Upper lobe of left lung (tissue), 6 donors: ENCODE data around the gene OR6K3. TPM values are rescaled to one million over a fixed set of nuclear protein-coding genes. Genes with fewer than 3 reads are reported as not detected.

Source experiments
- ATAC-seq, 2 donors: fragments of 200-7000 bp; cut with Tn5 transposase; one replicate each; pipeline ENCODE4 v1.9.1; 2022; ENCODE audit warnings: mild to moderate bottlenecking in 2 of 2, moderate library complexity in 2 of 2; ENCODE audit not compliant: low FRiP score in 2 of 2
- DNase-seq, 2 donors: peaks; one replicate each; pipeline ENCODE4 v3.0.0-alpha.2; 2019 to 2020
- H3K27ac ChIP-seq, 4 donors: fragments of 200-600 bp; sonication (generic); one replicate each; pipeline ENCODE4 v1.5.1; 2016 to 2019
- H3K27me3 ChIP-seq, 4 donors: fragments of 200-600 bp; sonication (generic); one replicate each; pipeline ENCODE4 v1.5.1; 2017 to 2019
- H3K36me3 ChIP-seq, 4 donors: fragments of 200-600 bp; sonication (generic); one replicate each; pipeline ENCODE4 v1.5.1; 2016 to 2019
- H3K4me1 ChIP-seq, 4 donors: fragments of 200-600 bp; sonication (generic); one replicate each; pipeline ENCODE4 v1.5.1; 2018 to 2019
- H3K4me3 ChIP-seq, 4 donors: fragments of 200-600 bp; sonication (generic); one replicate each; pipeline ENCODE4 v1.5.1; 2017 to 2019; ENCODE audit warnings: mild to moderate bottlenecking in 2 of 4, moderate library complexity in 1 of 4
- H3K9me3 ChIP-seq, 4 donors: fragments of 200-600 bp; sonication (generic); one replicate each; pipeline ENCODE4 v1.5.1; 2018 to 2019
- CTCF ChIP-seq, 6 experiments: fragments of 450-650 bp in 4 of 6; fragments of 200-600 bp in 2 of 6; sonication (generic) in 2 of 6; IDR thresholded peaks; one replicate each; pipeline ENCODE4 v1.5.1; 2016 to 2019; ENCODE audit warnings: antibody characterized with exemption in 6 of 6
- EP300 ChIP-seq, 4 donors: sonication (generic); formaldehyde crosslinking; IDR thresholded peaks; one replicate each; pipeline ENCODE4 v1.5.1; 2017; ENCODE audit warnings: antibody characterized with exemption in 4 of 4, control low read depth in 2 of 4
- POLR2A ChIP-seq, 4 donors: fragments of 450-650 bp; IDR thresholded peaks; one replicate each; pipeline ENCODE4 v1.5.1; 2016 to 2017; ENCODE audit warnings: antibody characterized with exemption in 4 of 4, mild to moderate bottlenecking in 2 of 4
- POLR2AphosphoS5 ChIP-seq, 2 donors: sonication (generic); formaldehyde crosslinking; IDR thresholded peaks; one replicate each; pipeline ENCODE4 v1.5.1; 2017; ENCODE audit warnings: antibody characterized with exemption in 2 of 2
- WGBS, 2 donors: methylation state at CpG; one replicate each; pipeline ENCODE4 v1.1.5; 2017 to 2018; 5-methylcytosine and 5-hydroxymethylcytosine counted together
- total RNA-seq, 6 donors: library from RNA; depleted of rRNA in 4 of 6; stranded (reverse); fragments of >200 nt in 4 of 6; gene quantifications; one replicate each; pipeline versions ENCODE4 v1.1.0 to v1.2.1, GENCODE V29; 2016 to 2021
- donor health status: DM: no; HTN: no; CAD: no; lungs with moderate emphysema.
- donor health status: DM: no; HTN: yes; CAD: no; lungs with severe emphysema.

Gene OR6K3
- total RNA-seq, 6 donors from 2014 or later = 0.23 to 2.1 (median 0.81) TPM; not detected in 3

DNA sequence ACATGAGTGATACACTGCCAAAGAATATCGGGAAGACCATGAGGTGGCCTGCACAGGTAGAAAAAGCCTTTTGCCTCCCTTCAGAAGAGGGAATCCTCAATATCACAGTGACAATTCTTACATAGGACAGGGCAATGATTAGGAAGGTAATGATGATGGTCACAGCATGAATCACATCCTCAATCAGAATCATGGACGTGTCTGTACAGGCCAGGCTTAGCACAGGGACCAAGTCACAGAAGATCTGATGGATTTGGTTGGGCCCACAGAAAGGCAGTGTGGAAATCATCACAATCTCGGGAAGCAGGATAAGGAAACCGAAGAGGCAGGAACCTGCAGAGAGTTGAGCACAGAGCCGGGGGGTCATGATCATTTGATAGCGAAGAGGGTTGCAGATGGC is 3.2 kb downstream of the OR6K3 start:
- WGBS, 2 donors = 96% methylated on average over 6 of the region's 6 CpGs
- H3K27me3 ChIP-seq = no peaks in the 10 kb centered on the region
- no peak for TF ChIP-seq EP300 (IDR thresholded peaks at IDR 0.05)
- H3K4me1 ChIP-seq = no peaks in the 10 kb centered on the region
- DNase-seq (no peak), ATAC-seq (no peak)
- H3K36me3 ChIP-seq = no peaks in the 10 kb centered on the region
- H3K9me3 ChIP-seq = no peaks in the 10 kb centered on the region
- H3K27ac ChIP-seq = no peak overlapping the region
- no peak overlapping the region for H3K4me3 ChIP-seq

- Histone ChIP-seq H3K9me3 (no peaks in the 10 kb centered on the region), H3K36me3 (no peaks in the 10 kb centered on the region), H3K27ac (no peak overlapping the region), H3K4me1 (no peaks in the 10 kb centered on the region), H3K4me3 (no peak overlapping the region), H3K27me3 (no peaks in the 10 kb centered on the region)
- ATAC-seq (no peak), DNase-seq (no peak)
- TF ChIP-seq POLR2A (IDR thresholded peaks at IDR 0.05) (no peak), EP300 (IDR thresholded peaks at IDR 0.05) (no peak), CTCF (IDR thresholded peaks at IDR 0.05) (no peak), POLR2AphosphoS5 (IDR thresholded peaks at IDR 0.05) (no peak)
- 70 to 83% methylated on average over 1 of the region's 1 CpG for WGBS, 2 donors
Observed at GRCh38 chr1:158716335-158716734, 4.2 kb downstream of the OR6K3 start.

- Histone ChIP-seq H3K9me3 (no peaks in the 10 kb centered on the region), H3K4me3 (no peak overlapping the region), H3K4me1 (no peaks in the 10 kb centered on the region), H3K27ac (no peak overlapping the region), H3K27me3 (no peaks in the 10 kb centered on the region), H3K36me3 (no peaks in the 10 kb centered on the region)
- ATAC-seq (no peak), DNase-seq (no peak)
- TF ChIP-seq CTCF (IDR thresholded peaks at IDR 0.05) (no peak), POLR2A (IDR thresholded peaks at IDR 0.05) (no peak), POLR2AphosphoS5 (IDR thresholded peaks at IDR 0.05) (no peak)
- 47 to 61% methylated on average over 1 of the region's 1 CpG for WGBS, 2 donors
Observed at GRCh38 chr1:158714754-158715153, 5.8 kb downstream of the OR6K3 start.

- no peak for ATAC-seq
Observed at GRCh38 chr1:158711098-158711497, 9.4 kb downstream of the OR6K3 start.

GRCh38 chr1:158706096-158706495 is 14.4 kb downstream of the OR6K3 start:
- Histone ChIP-seq H3K4me1 (no peaks in the 10 kb centered on the region), H3K27me3 (no peaks in the 10 kb centered on the region), H3K4me3 (no peak overlapping the region), H3K9me3 (no peaks in the 10 kb centered on the region), H3K27ac (no peak overlapping the region), H3K36me3 (no peaks in the 10 kb centered on the region)
- WGBS, 2 donors = 70 to 80% methylated on average over 2 of the region's 2 CpGs
- DNase-seq = no peak
- no peak for ATAC-seq
- TF ChIP-seq POLR2A (IDR thresholded peaks at IDR 0.05) = no peak
- no peak for TF ChIP-seq EP300 (IDR thresholded peaks at IDR 0.05)
- TF ChIP-seq POLR2AphosphoS5 (IDR thresholded peaks at IDR 0.05) = no peak
- no peak for TF ChIP-seq CTCF (IDR thresholded peaks at IDR 0.05)

More at GRCh38 chr1:158711098-158711497, 9.4 kb downstream of the OR6K3 start:
- TF ChIP-seq POLR2AphosphoS5 (IDR thresholded peaks at IDR 0.05) = no peak
- TF ChIP-seq EP300 (IDR thresholded peaks at IDR 0.05) = no peak
- no peak for TF ChIP-seq POLR2A (IDR thresholded peaks at IDR 0.05)
- Histone ChIP-seq H3K4me1 (no peaks in the 10 kb centered on the region), H3K36me3 (no peaks in the 10 kb centered on the region), H3K27ac (no peak overlapping the region), H3K9me3 (no peaks in the 10 kb centered on the region), H3K4me3 (no peak overlapping the region), H3K27me3 (no peaks in the 10 kb centered on the region)
- DNase-seq = no peak
- WGBS, 2 donors = 60 to 70% methylated on average over 4 of the region's 4 CpGs

DNA sequence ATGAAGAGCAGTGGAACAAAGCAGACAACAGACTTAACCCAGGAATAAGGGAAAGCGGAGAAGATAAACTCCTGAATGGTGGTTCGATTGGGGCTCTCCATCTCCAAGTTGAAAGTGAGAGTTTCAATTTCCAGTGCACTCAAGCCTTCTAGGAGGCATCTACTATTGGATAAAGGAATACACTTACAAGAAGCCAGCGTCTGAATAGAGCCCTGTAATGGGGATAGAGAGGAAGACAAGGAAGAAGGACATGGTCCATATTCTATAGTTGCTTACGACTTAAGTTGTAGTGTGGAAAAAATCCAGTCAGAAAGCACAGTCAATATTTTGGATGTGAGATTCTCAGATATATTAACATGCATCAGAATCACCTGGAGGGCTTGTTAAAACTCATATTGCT is 20.0 kb downstream of the OR6K3 start, which contains the start of gene OR6K2:
Gene OR6K2 (minus strand): TSS at position 101 of the 400 bp plus-strand sequence. CDS start 0 bp downstream, at position 101.
- no peaks in the 10 kb centered on the region for H3K9me3 ChIP-seq
- H3K27ac ChIP-seq = no peak within 1 kb of the TSS
- no peaks in the 10 kb centered on the region for H3K27me3 ChIP-seq
- H3K4me3 ChIP-seq = no peak within 1 kb of the TSS
- no peaks in the 10 kb centered on the region for H3K4me1 ChIP-seq
- TF ChIP-seq EP300 (IDR thresholded peaks at IDR 0.05) (no peak), POLR2AphosphoS5 (IDR thresholded peaks at IDR 0.05) (no peak), POLR2A (IDR thresholded peaks at IDR 0.05) (no peak), CTCF (IDR thresholded peaks at IDR 0.05) (no peak)
- no peaks in the 10 kb centered on the region for H3K36me3 ChIP-seq
- ATAC-seq (no peak), DNase-seq (no peak)
- WGBS, 2 donors = 75 to 80% methylated on average over 4 of the region's 4 CpGs
